H9 (cell line): ENCODE data around the gene DCXR. TPM values are rescaled to one million over a fixed set of nuclear protein-coding genes. Genes with fewer than 3 reads are reported as not detected.

Experiments used
- DNase-seq: peaks from one replicate; pipeline ENCODE4 v3.0.0-alpha.2; 2017
- H2AFZ ChIP-seq: one replicate; pipeline ENCODE4 v1.6.1; 2013; ENCODE audit warnings: mild to moderate bottlenecking, low read length, control low read depth, moderate library complexity
- H2AK5ac ChIP-seq: 2 replicates; pipeline ENCODE4 v1.6.1; 2013; ENCODE audit warnings: low read length, control low read depth, mixed read lengths; ENCODE audit not compliant: insufficient read length
- H2BK120ac ChIP-seq: one replicate; pipeline ENCODE4 v1.6.1; 2013; ENCODE audit warnings: low read depth, mild to moderate bottlenecking, low read length, control low read depth, inconsistent platforms; ENCODE audit not compliant: poor library complexity, severe bottlenecking
- H2BK12ac ChIP-seq: 2 replicates; pipeline ENCODE4 v1.6.1; 2013; ENCODE audit warnings: low read length, control low read depth, mixed read lengths, low read depth; ENCODE audit not compliant: insufficient read length
- H2BK15ac ChIP-seq: 2 replicates; pipeline ENCODE4 v1.6.1; 2013; ENCODE audit warnings: low read depth, low read length, control low read depth
- H2BK20ac ChIP-seq: one replicate; pipeline ENCODE4 v1.6.1; 2013; ENCODE audit warnings: low read depth, mild to moderate bottlenecking, low read length, control low read depth, inconsistent platforms; ENCODE audit not compliant: poor library complexity, severe bottlenecking
- H2BK5ac ChIP-seq: 2 replicates; pipeline ENCODE4 v1.6.1; 2013; ENCODE audit warnings: low read length, control low read depth, mixed read lengths; ENCODE audit not compliant: insufficient read length
- H3K14ac ChIP-seq: 2 replicates; pipeline ENCODE4 v1.6.1; 2013; ENCODE audit warnings: low read length, control low read depth; ENCODE audit not compliant: insufficient read depth
- H3K18ac ChIP-seq: 2 replicates; pipeline ENCODE4 v1.6.1; 2013; ENCODE audit warnings: low read depth, mild to moderate bottlenecking, mixed read lengths, low read length, control low read depth; ENCODE audit not compliant: insufficient read length
- H3K23ac ChIP-seq: 2 replicates; pipeline ENCODE4 v1.6.1; 2013; ENCODE audit warnings: low read length, control low read depth, mixed read lengths, low read depth; ENCODE audit not compliant: insufficient read length
- H3K23me2 ChIP-seq: 2 replicates; pipeline ENCODE4 v1.6.1; 2013; ENCODE audit warnings: low read depth, mild to moderate bottlenecking, mixed read lengths, low read length, control low read depth; ENCODE audit not compliant: insufficient read length, poor library complexity, severe bottlenecking
- H3K27ac ChIP-seq: 2 replicates; pipeline ENCODE4 v1.5.1; 2013; ENCODE audit warnings: low read length, control low read depth, mixed read lengths, low read depth; ENCODE audit not compliant: insufficient read length
- H3K27me3 ChIP-seq: 2 replicates; pipeline ENCODE4 v1.6.1; 2013; ENCODE audit warnings: low read length, control low read depth, inconsistent platforms; ENCODE audit not compliant: insufficient read depth
- H3K4ac ChIP-seq: 2 replicates; pipeline ENCODE4 v1.6.1; 2013; ENCODE audit warnings: low read depth, mild to moderate bottlenecking, control low read depth, inconsistent platforms, low read length, moderate library complexity
- H3K4me1 ChIP-seq: 2 replicates; pipeline ENCODE4 v1.6.1; 2013; ENCODE audit warnings: low read length, control low read depth, inconsistent platforms; ENCODE audit not compliant: insufficient read depth
- H3K4me2 ChIP-seq: 2 replicates; pipeline ENCODE4 v1.6.1; 2013; ENCODE audit warnings: low read length, control low read depth, mixed read lengths; ENCODE audit not compliant: insufficient read length, insufficient read depth
- H3K56ac ChIP-seq: 2 replicates; pipeline ENCODE4 v1.6.1; 2013; ENCODE audit warnings: low read depth, mild to moderate bottlenecking, mixed read lengths, low read length, control low read depth; ENCODE audit not compliant: insufficient read length
- H3K79me1 ChIP-seq: 2 replicates; pipeline ENCODE4 v1.6.1; 2013; ENCODE audit warnings: low read depth, mild to moderate bottlenecking, moderate library complexity, low read length, control low read depth, inconsistent platforms; ENCODE audit not compliant: insufficient read depth, poor library complexity, severe bottlenecking
- H3K79me2 ChIP-seq: 2 replicates; pipeline ENCODE4 v1.6.1; 2013; ENCODE audit warnings: low read length, control low read depth, inconsistent platforms; ENCODE audit not compliant: insufficient read depth
- H3K9ac ChIP-seq: 2 replicates; pipeline ENCODE4 v1.6.1; 2013; ENCODE audit warnings: low read length, control low read depth, mixed read lengths; ENCODE audit not compliant: insufficient read length; ENCODE audit errors: extremely low read depth
- H3K9me3 ChIP-seq: one replicate; pipeline ENCODE4 v1.6.1; 2013; ENCODE audit warnings: low read depth, low read length, inconsistent platforms; ENCODE audit not compliant: control insufficient read depth
- H3T11ph ChIP-seq: one replicate; pipeline ENCODE4 v1.6.1; 2013; ENCODE audit warnings: mild to moderate bottlenecking, low read length, control low read depth, inconsistent platforms
- H4K20me1 ChIP-seq: one replicate; pipeline ENCODE4 v1.6.1; 2013; ENCODE audit not compliant: control insufficient read depth, insufficient read length, insufficient read depth
- H4K5ac ChIP-seq: 2 replicates; pipeline ENCODE4 v1.6.1; 2013; ENCODE audit warnings: low read depth, mild to moderate bottlenecking, mixed read lengths, low read length, control low read depth; ENCODE audit not compliant: insufficient read length
- H4K8ac ChIP-seq: replicated peaks from 2 replicates; pipeline ENCODE4 v1.6.1; 2013; ENCODE audit warnings: low read length, control low read depth, mixed read lengths, low read depth; ENCODE audit not compliant: insufficient read length
- H4K91ac ChIP-seq: 2 replicates; pipeline ENCODE4 v1.6.1; 2013; ENCODE audit warnings: low read depth, mild to moderate bottlenecking, moderate library complexity, mixed read lengths, low read length, control low read depth; ENCODE audit not compliant: insufficient read length
- H3K27ac Mint-ChIP-seq, 3 experiments: 2 replicates in 2 of 3; 3 replicates in 1 of 3; pipeline ENCODE4 v1.8.0; 2020 to 2021; ENCODE audit warnings: mixed read lengths in 3 of 3, mild to moderate bottlenecking in 1 of 3, moderate library complexity in 1 of 3
- H3K27me3 Mint-ChIP-seq: 2 replicates; pipeline ENCODE4 v1.8.0; 2021; ENCODE audit warnings: low read depth, mild to moderate bottlenecking, moderate library complexity, mixed read lengths
- H3K36me3 Mint-ChIP-seq, 3 experiments: 2 replicates in 2 of 3; 3 replicates in 1 of 3; pipeline ENCODE4 v1.8.0; 2020 to 2021; ENCODE audit warnings: low read depth in 3 of 3, mixed read lengths in 3 of 3; ENCODE audit not compliant: insufficient read depth in 1 of 3
- H3K4me1 Mint-ChIP-seq, 2 experiments: 2 replicates each; pipeline ENCODE4 v1.8.0; 2020; ENCODE audit warnings: mixed read lengths in 2 of 2
- H3K4me3 Mint-ChIP-seq, 2 experiments: 2 replicates in 1 of 2; 3 replicates in 1 of 2; pipeline ENCODE4 v1.8.0; 2020 to 2021; ENCODE audit warnings: mild to moderate bottlenecking in 2 of 2, mixed read lengths in 2 of 2, moderate library complexity in 1 of 2
- H3K9me3 Mint-ChIP-seq, 2 experiments: 2 replicates in 1 of 2; 3 replicates in 1 of 2; pipeline ENCODE4 v1.8.0; 2020; ENCODE audit warnings: mild to moderate bottlenecking in 2 of 2, mixed read lengths in 2 of 2, moderate library complexity in 1 of 2
- CTCF ChIP-seq: fragments of 200-600 bp; sonication (generic); conservative IDR thresholded peaks from 3 replicates; pipeline ENCODE4 v1.8.0; 2021; ENCODE audit warnings: antibody characterized with exemption, mild to moderate bottlenecking
- WGBS: extraction: QIAGEN DNeasy Blood & Tissue Kit; methylation state at CpG from one replicate; pipeline ENCODE4 v1.1.7; 2013; ENCODE audit warnings: missing lambda C conversion rate, low lambda C conversion rate, mixed read lengths; ENCODE audit not compliant: insufficient read length; ENCODE audit errors: extremely low coverage; 5-methylcytosine and 5-hydroxymethylcytosine counted together
- total RNA-seq: library from RNA; stranded (reverse); gene quantifications from 2 replicates; pipeline ENCODE4 v1.2.1, GENCODE V29; 2021

The DCXR gene
- total RNA-seq, 1 experiment from 2014 or later: 93.6 TPM

GRCh38 chr17:82015311-82015971, 22.1 kb downstream of the DCXR start:
- Histone ChIP-seq H2BK15ac (no peak overlapping the region), H3K14ac (no peak overlapping the region), H3K27ac (no peak overlapping the region), H2BK120ac (no peak overlapping the region), H3K4ac (no peak overlapping the region), H3K18ac (no peak overlapping the region), H2AK5ac (no peak overlapping the region), H3K9me3 (no peaks in the 10 kb centered on the region), H3K27me3 (no peaks in the 10 kb centered on the region), H4K91ac (no peak overlapping the region), H2AFZ (no peak overlapping the region), H3K79me1 (no peaks in the 10 kb centered on the region), H3K79me2 (no peaks in the 10 kb centered on the region), H3K4me2 (no peak overlapping the region), H3K56ac (no peak overlapping the region), H2BK20ac (no peak overlapping the region), H4K8ac (no peak overlapping the region), H2BK12ac (no peak overlapping the region), H3K23ac (no peak overlapping the region), H3K4me1 (no peaks in the 10 kb centered on the region), H2BK5ac (no peak overlapping the region), H4K5ac (no peak overlapping the region), H3T11ph (no peak overlapping the region), H3K9ac (no peak overlapping the region), H4K20me1 (no peaks in the 10 kb centered on the region), H3K23me2 (no peaks in the 10 kb centered on the region)
- Mint-ChIP-seq H3K27me3 (no peaks in the 10 kb centered on the region), H3K4me1 (0 out of 4 replicates have a peak, but pooled peaks cover 0 to 2% of the 10 kb centered on the region in 2 experiments), H3K36me3 (peaks cover 2 to 8% (median 3%) of the 10 kb centered on the region in 3 experiments; a peak in 4 of 7 replicates), H3K27ac (no peak overlapping the region), H3K4me3 (no peak overlapping the region), H3K9me3 (no peaks in the 10 kb centered on the region)
- no peak for TF ChIP-seq CTCF
- DNase-seq: no peak
- no CpG with 5 or more reads among the region's 24 CpGs for WGBS
